Coronary artery (tissue), 2 donors: ENCODE data around the gene TUBGCP6.

ENCODE experiments used
- DNase-seq: peaks from one replicate; pipeline ENCODE4 v3.0.0-alpha.2; 2017; ENCODE audit warnings: low spot score
- H3K27ac ChIP-seq, 2 donors: fragments of 200-600 bp; sonication (generic); one replicate each; pipeline ENCODE4 v1.5.1; 2016 to 2019
- H3K4me3 ChIP-seq: fragments of 200-600 bp; sonication (generic); 2 replicates; pipeline ENCODE4 v1.5.1; 2016; ENCODE audit warnings: mild to moderate bottlenecking, moderate library complexity
- CTCF ChIP-seq: fragments of 200-600 bp; sonication (generic); IDR thresholded peaks from one replicate; pipeline ENCODE4 v1.5.1; 2019; ENCODE audit warnings: antibody characterized with exemption

Gene TUBGCP6

GRCh38 chr22:50261615-50262459, 17.0 kb upstream of the TUBGCP6 start, which contains the start of gene MAPK12:
Gene MAPK12 (minus strand): TSS chr22:50261683. CDS start chr22:50261509, 174 bp downstream.
- DNase-seq, result no peak
- no peak for TF ChIP-seq CTCF
- H3K27ac ChIP-seq, result peak within 1 kb of the TSS in 1 of 2 donors; percentile 46
- H3K4me3 ChIP-seq, result peak within 1 kb of the TSS; percentile 70

DNA sequence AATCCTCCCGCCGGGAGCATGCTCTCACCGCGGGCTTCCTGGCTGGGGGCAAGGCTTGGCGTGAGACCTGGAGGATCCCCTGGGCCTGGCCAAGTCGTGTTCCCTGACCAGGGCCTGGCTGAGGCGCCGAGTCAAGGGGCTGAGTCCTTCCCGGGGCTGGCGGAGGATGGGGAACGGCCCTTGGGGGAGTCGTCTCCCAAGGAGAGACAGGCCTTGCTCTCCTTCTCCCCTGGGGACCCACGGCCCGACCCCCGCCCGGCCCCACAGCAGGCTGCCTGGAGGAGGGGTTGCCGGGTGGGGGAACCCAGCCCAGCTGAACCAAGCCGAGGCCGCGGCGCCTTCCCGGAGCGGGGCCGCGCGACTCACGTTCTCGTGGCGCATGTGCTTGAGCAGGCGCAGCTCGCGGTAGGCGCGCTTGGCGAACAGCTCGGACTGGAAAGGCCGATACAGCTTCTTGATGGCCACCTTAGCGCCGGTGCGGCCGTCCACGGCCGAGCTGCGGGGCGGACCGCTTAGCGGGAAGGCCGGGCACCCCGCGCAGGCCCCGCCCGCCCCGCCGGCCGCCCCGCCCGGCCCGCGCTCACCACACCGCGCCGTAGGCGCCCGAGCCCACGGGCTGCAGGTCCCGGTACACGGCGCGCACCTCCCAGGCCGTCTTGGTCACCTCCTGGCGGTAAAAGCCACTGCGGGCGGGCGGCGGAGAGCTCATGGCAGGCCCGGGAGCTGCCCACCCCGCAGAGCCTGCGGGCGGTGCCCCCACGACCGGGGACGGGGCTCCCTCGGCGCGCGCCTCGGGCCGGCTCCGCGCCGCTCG, 16.2 kb upstream of the TUBGCP6 start:
- Histone ChIP-seq H3K27ac (peak overlapping the region in 1 of 2 donors; percentile 46), H3K4me3 (peak overlapping the region; percentile 70)
- no peak for DNase-seq
- TF ChIP-seq CTCF, result no peak

DNA sequence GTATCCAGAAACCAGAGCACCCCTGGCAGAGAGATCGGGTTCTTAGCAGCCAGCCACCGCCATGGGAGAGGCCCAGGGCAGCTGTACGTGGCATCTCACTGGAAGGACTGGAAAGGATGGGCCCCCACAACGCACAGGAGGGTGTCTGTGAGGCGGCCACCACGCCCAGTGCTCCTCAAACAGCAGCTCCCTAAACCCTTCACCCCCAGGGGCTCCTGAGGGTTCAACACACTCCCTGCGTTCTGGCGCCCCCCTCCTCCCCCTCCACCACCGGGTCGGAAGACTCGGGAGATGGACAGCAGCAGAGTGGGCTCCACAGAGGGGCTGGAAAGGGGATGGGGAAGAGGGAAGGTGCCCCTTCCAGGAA, 15.6 kb upstream of the TUBGCP6 start:
- DNase-seq, result no peak
- no peak for TF ChIP-seq CTCF
- H3K4me3 ChIP-seq, result peak overlapping the region; percentile 70
- peak overlapping the region in 1 of 2 donors; percentile 46 for H3K27ac ChIP-seq

GRCh38 chr22:50259302-50259701, 14.5 kb upstream of the TUBGCP6 start:
- no peak for TF ChIP-seq CTCF
- Histone ChIP-seq H3K4me3 (no peak overlapping the region), H3K27ac (no peak overlapping the region)
- no peak for DNase-seq

GRCh38 chr22:50258361-50259292, 13.8 kb upstream of the TUBGCP6 start:
- H3K4me3 ChIP-seq, result no peak overlapping the region
- TF ChIP-seq CTCF, result no peak
- no peak overlapping the region for H3K27ac ChIP-seq
- DNase-seq, result no peak

- DNase-seq, result no peak
- TF ChIP-seq CTCF, result no peak
- Histone ChIP-seq H3K4me3 (no peak overlapping the region), H3K27ac (no peak overlapping the region)
Observed at GRCh38 chr22:50257451-50258360, 12.9 kb upstream of the TUBGCP6 start.
